Measurements from ENCODE around the gene CACNA1B.

- TF ChIP-seq ZNF274 (IDR thresholded peaks at IDR 0.05; ENCODE audit: low read depth, low read length) (no peak), YY1 (IDR thresholded peaks at IDR 0.05; ENCODE audit: insufficient read depth, insufficient read length) (no peak), SUZ12 (IDR thresholded peaks at IDR 0.05; ENCODE audit: extremely low read depth, insufficient read depth, insufficient read length) (no peak)
Measured at GRCh38 chr9:137837345-137838278, 40.0 kb upstream of the CACNA1B start.
